SKM-1 treated with dmso at 0.1 percent for 144 hours (cell line): ENCODE measurements around the gene C1QTNF6.
A peak's percentile ranks its signal among the peaks of the same experiment; 100 is the strongest.

Experiments used
- DNase-seq: peaks from one replicate; lab custom pipeline; 2025; ENCODE audit not compliant: unreplicated experiment; lab: John Stamatoyannopoulos, UW

C1QTNF6 gene

DNA sequence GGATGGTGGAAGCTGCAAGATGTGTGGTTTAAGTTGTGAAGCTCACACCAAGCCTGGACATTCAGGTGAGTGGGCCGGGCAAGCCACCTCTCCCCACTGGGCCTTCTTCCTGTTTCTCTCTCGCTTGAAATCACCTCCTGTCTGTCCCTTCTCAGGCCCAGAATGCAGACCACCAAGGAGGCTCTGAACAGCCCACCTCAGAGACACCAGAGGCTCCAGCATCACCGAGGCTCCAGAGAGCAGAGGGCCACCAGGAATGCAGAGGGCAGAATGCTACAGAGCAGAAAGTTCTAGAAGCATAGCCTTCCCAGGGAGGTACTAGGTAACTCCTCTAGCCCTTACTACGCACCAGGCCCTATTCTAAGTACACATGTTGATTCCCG, 23.6 kb downstream of the C1QTNF6 start:
- DNase-seq = peak; percentile 60

DNA sequence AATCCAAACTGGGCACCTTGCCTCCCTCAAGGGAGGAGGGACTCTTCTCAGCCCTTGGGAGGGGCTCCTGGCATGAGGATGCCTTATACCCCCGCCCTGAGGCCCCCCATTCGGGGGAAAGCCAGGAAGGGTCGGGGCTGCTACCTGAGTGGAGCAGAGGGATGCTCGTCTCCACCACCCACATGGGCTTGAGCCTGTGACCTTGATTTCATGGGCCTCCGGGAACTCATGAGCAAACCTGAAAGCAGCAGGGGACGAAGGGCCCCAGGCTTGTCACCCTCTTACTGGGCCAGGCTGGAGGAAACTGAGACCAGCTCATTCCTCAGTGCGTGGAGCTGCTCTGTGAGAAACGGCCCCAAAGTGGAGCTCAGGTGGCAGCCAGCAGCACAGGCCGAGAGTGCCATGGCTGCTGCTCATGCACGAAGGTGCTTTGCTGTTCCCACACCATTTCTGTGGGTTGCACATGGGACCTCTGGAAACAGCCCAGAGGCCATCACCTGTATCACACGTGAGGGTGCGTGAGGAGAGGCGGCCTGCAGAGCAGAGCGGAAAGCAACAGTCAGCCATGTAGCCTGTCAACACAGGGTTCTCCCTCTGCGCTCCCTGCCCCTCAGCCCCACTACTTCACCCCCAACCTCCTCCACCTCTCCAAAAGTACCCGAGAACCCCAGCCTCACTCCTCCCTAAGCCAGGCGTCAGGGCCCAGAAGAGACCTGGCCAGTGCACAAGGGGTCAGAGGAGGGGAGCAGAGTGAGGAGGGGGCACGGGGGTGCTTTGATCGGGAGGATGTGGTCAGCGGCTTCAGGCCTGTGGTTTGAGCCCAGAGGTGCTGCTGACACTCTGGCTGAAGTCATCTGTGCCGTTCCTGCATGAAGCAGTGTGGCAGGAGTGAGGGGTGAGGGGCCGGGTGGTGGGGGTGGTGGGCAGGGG, 24.2 kb downstream of the C1QTNF6 start:
- peak; percentile 60 for DNase-seq

DNA sequence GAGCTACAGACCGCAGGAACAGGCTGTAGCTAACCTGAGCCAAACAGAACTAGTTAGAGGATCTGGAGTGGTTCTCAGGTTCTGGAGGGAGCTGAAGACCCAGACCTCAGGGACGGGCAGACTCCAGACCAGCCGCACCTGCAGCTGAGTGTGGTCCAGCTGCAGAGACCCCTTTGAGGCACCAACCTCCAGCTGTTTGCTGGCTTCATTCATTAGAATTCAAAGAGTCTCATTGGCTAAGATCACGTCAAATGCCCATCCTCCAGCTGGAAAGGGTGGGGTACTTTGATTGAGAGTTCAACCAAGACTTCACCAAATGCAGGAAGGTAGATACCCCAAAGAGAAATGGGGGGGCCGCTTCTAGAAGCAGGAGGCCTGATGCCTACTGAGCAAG, 25.0 kb downstream of the C1QTNF6 start:
- DNase-seq = no peak

DNA sequence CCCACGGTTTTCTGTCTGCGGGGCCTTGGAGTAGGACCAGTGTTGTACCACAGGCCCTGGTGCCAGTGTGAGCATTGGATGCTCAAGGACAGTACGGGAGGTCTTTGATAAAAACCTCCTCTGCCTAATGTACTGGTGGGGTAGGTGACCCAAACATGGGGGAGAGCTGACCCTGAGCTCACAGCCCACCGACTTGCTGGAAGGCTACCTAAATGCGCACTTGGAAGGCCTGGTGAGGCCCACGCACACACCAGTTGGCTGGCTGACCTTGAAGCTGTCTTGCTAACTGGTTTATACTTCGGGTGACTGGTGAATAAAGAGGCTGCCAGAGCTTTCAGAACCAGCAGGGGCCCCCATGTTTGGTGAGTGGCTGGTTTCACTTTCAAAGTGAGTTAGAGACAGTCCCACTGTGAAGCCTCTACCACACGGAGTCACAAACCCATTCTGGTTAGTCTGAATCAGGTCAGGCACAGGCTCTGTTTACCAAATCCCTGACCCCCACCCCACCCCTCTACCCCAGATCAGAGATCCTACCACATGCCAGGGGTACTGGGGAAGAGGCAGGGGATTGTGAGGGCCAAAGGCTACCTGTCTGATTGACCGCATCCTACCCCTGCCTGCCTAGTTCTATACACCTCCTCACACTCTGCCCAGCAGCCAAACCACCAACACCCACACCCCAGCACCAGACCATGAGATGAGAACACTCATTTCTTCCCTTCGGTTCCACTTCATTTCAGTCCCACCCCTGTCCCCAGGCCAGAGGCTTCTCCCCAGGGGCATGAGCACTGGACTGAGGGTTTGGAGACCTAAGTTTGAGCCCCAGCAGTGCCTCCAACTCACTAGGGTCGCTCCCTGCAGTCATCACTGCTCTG, 25.6 kb downstream of the C1QTNF6 start:
- no peak for DNase-seq

DNA sequence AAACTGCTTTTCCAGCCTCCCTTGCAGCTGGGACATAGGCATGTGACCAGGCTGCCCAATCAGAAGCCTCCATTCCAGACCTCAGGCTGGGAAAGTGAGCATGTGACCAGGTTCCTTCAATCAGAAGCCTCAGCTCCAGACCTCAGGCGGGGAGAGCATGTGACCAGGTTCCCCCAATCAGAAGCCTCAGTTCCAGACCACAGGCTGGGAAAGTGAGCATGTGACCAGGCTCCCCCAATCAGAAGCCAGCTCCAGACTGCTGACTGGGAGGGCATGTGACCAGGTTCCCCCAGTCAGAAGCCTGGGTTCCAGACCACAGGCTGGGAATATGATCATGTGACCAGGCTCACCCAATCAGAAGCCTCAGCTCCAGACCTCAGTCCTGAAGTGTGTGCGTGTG, 26.6 kb downstream of the C1QTNF6 start:
- no peak for DNase-seq

DNA sequence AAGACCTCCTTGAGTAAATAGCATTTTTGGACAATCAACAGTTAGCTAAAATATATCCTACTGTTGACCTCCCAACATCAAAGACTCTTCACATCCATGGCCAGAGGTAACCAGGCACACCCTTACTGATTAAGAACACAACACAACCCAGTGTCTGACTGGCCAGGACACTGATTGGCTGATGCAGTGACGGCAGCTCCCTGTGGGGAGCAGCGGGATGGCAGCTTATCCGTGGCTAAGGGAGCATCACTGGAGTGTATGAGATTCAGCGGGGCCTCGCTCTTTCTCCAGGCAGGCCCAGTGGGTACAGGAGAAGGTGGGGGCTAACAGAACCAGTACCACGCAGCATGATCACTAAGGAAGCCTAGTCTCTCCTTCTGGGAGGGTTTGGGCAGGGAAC, 28.0 kb downstream of the C1QTNF6 start:
- no peak for DNase-seq

DNA sequence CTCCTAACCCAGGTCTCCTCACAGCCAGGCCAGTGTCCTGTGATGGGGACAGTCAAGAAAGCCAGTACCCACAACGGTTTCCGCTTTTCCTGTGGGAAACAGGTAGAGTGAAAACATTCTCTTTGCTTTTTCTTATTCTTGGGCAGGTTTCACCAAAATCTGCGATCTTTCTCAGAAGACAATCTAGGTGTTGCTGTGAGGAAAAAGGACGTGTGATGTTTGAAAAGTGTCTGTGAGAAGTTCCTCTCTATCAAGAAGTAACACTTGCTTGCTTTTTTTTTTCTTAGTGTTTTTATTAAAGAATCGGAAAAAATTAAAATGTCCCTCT, 29.1 kb downstream of the C1QTNF6 start:
- DNase-seq = no peak

DNA sequence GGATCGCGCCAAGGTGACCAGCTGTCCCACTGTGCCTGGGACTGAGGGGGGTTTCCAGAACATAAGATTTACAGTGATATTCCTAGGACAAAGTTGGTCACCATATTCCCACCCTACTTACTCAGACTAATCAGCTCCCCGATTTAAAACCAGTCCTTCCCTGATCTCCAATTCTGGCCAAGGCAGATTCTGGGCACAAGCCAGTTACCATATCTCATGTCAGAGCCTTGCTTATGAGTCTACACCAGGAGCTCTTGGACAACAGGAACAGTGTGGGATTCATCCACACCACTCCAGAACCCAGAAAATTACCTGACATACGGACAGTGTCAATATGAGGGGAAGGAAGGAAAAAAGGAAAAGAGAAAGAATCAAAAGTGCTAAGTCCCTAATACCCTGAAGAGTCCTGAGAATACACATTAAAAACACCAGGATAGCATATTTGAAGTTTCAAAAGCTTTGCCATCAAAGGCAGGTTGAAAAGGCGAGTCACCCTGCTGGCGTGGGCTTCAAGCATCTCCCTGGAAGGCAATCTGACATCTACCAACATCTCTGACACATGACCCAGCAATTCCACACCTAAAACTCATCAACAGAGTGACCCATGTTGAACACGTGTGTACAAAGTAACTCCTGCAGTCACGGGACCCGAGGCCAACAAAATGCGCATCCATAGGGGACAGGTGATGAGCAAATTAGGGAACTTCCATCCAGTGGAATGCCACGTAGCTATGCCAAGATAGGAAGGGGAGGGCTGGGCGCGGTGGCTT, 30.3 kb downstream of the C1QTNF6 start:
- no peak for DNase-seq

DNA sequence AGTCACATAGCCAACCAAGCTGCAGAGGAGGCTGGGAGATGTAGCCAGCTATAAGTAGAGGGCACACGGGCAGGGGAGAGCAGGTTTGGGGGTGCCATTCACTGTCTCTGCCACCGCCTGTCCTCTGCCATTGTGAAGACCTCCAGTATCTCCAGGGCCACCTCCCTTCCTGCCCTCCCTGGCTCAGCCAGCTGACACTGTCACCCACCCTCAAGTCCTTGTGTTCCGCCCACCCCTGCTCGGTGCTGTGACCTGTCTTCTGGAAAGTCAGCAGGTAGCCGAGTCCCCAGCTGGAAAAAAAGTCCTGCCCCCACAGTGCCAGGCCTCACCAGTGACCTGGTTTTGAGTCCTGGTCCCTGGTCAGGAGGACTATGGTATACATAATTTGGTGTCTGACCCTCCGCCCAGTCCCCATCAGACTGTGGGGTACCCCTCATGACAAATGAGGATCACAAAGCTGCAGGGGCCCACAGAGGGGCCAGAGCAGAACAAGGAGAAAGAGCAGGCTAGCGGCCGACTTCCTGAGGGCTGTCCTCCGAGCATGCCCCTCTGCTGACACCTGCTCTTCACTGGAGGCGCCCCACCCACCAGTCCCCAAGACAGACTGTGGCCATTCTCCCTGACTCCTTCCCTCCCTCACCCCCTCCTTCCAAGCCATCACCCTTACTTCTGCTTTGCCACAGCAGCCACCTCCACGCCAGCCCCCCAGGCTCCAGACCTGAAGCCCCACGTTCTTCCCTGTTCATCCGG, 31.2 kb downstream of the C1QTNF6 start:
- DNase-seq = no peak

DNA sequence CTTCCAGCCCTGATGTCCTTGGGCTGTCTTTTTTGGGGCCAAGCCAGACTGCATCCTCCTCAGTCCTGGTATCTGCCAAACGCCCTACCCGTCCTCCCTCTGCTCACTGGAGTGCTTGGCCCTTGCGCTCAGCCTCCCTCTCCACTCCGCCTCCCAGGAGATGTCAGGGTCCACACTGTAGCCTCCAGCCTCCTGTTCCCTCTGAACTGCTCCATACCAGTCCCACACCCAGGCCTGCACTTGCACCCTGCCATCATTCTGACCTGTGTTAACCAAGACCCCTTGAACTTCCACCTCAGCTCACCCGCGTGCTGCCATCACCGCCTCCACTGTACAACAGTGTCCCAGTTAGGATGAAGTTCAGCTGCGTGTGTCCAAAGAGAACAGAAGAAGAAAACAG, 32.1 kb downstream of the C1QTNF6 start:
- DNase-seq = no peak

DNA sequence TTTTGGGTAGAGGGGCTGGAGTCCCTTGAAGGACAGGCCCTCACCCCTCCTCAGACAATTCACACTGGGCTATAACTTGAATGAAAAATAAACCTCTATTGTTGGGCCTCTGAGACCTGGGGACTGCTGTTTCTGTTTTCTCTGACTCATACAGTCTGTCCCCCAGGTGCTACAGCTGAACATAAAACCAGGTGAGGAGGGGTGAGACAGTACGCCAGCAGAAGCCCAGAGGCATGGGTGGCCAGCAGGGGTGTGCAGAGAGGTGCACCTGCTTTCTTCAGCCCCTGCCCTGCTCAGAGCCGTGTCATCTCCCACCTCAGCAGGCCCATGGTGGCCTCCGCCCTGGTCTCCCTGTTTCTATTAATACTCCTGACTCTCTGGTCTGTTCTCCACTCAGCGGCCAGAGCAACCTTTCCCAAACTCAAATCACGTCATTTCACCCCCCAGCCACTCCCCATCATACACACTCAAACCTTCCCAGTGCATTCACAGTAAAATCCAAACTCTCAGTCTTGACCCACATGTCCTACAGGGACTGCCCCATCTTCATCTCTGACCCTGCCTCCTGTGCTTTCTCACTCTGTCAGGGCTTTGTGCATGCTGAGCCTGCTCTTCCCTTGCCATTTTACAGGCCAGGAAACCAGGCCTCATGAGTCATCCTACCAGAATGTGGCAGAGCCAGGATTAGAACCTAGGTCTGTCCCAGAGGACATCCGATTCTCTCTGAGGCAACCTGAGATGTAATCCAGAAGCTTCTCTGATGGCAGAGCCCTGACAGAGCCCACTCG, 32.9 kb downstream of the C1QTNF6 start:
- no peak for DNase-seq

DNA sequence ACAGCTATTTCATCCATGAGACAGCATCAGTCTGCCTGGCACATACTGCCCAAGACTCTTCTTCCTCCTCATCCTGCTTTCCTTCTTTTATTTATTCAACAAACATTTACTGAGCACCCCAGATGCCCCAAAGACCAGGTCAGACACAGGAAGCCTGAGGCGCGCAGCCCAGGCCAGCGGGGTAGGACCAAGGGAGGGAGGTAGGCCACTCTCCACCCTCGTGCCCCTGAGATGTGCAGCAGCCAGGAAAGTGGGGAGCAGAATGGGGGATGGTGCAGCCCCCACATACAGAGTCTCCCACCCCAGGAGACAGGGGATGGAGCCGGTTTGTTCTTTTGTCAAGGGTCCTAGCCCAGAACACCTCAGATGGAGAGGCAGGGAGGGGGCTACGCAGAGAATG, 34.1 kb downstream of the C1QTNF6 start:
- no peak for DNase-seq

DNA sequence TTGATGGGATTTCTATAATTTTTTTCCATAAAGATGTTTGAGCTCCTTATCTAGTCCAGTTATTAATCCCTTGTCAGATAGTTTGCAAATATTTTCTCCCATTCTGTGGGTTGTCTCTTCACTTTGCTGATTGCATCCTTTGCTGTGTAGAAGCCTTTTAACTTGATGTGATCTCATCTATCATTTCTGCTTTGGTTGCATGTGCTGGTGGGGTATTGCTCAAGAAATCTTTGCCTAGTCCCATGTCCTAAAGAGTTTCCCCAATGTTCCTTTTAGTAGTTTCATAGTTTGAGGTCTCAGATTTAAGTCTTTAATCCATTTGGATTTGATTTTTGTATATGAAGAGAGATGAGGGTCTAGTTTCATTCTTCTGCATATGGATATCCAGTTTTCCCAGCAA, 36.6 kb downstream of the C1QTNF6 start:
- peak; percentile 14 for DNase-seq

DNA sequence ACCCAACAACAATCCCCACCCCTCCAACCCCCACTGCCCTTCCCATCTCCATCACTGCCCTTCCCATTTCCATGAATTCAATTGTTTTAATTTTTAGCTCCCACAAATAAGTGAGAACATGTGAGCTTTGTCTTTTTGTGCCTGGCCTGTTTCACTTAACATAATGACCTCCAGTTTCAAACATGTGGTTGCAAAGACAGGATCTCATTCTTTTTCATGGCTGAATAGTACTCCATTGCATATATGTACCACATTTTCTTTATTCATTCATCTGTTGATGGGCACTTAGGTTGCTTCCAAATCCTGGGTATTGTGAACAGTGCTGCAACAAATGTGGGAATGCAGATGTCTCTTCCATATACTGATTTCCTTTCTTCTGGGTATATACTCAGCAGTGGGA, 37.3 kb downstream of the C1QTNF6 start:
- no peak for DNase-seq

DNA sequence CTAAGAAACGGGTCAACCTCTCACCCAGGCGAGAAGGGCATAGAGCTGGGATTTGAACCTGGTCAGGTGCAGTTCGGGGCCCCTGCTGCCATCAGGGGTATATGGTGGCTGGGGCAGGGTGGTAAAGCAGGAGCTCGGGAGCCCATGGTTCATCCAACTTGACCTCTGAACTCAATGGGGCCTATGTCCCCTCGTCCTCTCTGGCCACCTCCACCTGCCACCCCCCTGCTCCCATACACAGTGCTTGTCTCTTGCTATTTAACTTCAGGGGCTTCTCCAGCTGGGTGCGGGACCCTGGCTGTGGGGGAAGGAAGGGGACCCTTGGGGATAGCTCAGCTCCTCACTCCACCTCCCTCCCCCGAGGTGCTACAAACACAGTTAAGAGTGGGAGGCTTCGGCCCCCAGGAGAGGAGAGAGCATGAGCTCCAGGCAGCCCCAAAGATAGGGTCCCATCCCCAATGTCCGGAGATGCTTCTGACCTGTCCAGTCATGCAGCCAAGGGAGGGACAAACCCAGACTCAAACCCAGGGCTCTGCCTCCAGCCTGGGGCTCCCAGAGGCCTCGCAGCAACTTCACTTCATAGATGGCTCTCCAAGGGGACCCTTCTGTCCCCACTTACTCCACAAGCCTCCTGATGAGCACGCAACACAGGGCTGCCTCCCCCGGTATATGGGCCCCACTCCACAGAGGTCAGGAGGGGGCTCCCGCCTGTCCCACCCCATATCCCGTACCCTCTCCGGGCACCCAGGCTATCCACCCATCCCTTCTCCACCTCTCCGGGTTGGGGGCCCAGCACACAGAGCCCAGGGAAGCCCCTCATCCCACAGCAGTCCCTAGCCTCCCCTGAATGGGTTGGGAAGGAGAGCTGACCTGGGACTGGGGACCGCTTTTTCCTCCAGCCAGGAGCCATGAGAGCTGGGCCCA, 39.0 kb downstream of the C1QTNF6 start:
- DNase-seq = no peak

DNA sequence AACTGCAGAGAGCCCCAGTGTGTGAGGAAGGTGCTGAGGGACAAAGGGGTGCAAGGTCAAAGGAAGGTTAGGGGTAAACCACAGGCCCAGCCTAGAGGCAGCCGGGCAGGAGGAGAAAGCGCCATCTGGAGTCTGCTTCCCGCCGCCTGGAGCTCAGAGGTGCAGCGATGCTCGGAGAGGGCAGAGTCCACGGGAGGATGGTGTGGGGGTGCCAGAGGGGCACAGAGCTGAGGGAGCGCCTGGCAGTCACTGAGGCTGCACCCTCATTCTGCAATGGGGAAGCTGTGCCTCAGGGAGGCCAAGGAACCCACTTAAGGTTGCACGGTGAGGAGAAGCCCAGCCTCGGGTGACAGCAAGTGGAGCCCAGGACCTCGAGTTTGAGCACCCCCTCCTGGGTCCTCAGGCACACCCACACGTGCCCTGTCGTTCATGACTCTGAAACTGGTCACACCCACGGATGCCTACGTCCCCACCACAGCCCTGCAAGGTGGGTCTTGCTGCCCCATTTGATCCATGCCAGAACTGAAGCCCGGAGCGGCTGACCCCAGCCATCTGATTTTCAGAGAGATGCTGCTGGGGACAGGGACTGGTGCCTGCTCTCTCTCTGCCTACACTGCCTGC, 39.9 kb downstream of the C1QTNF6 start:
- DNase-seq = no peak

DNA sequence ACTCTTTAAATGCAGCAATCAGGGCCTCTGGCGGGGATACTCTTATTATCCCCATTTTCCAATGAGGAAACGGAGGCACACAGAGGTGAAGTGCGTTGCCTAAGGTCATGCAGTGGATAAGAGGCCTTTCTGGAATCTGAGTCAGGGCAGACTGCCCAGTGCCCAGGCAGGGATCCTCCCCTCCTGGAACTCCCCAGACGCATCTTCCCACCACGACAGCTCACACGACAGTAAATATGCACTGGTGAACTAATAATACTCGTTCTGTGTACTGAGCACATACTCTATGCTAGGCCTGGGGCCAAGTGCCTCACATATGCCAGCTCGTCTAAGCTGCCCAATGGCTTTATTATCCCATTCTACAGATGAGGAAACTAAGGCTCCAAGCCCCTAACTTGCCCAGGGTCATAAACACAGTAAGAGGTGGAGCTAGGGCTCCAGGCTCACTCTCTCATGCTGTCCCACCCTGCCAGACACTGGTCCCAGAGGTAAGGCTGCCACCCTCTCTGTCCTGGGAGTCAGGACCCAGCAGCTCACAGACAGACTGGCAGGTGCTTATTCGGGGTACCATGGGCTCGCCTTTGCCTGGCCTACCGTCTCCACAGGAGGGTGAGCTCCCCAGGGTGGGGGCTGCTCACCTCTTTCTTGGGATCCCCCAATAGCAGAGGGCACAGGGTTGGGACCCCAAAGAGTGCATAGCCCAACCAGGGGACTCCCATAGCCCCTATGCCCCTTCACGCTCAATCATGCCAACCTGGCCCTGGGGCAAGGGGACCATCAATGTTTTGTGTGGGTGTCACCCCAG, 40.7 kb downstream of the C1QTNF6 start:
- no peak for DNase-seq
